Measurements from ENCODE around the gene C11orf97. TPM values are rescaled to one million over a fixed set of nuclear protein-coding genes. Genes with fewer than 3 reads are reported as not detected.
"Not testable (repeated sequence)": the region's sequence is repeated elsewhere in the genome, so short reads cannot be mapped to it uniquely, and the experiment has no call there.

C11orf97 gene
- total and polyA plus RNA-seq, 2 experiments from 2014 or later: not detected

DNA sequence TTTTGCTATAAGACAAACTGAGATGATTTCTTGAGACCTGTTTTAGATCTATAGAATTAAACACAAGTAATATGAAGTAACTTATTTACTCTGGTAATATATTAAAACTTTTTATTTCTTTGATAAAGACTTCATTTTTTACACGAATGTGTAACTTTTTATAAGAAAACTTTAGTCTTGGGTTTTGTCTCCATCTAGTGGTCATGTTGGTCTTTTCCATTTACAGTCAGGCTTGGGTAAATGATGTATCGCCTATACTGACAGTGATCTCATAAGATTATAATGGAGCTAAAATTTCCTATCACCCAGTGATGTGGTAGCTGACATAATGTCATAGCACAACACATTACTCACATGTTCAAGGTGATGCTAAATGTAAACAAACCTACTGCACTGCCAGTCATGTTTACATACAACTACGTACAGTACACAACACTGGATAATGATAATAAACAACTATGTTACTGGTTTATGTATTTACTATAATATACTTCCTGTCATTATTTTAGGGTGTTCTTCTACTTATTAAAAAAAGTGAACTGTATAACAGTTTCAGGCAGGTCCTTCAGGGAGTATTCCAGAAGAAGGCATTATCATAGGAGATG, 7.5 kb upstream of the C11orf97 start:
- Mint-ChIP-seq H3K4me3 (no peak overlapping the region), H3K9me3 (no peaks in the 10 kb centered on the region), H3K27me3 (ENCODE audit: insufficient read depth, low read depth, poor library complexity) (no peaks in the 10 kb centered on the region), H3K27ac (no peak overlapping the region), H3K36me3 (ENCODE audit: low read depth) (no peaks in the 10 kb centered on the region), H3K4me1 (no peaks in the 10 kb centered on the region)
- Histone ChIP-seq H3F3A (replicated peaks; ENCODE audit: low read depth) (no peaks in the 10 kb centered on the region), H3K4me3 (no peak overlapping the region), H3K4me1 (ENCODE audit: insufficient read depth) (no peaks in the 10 kb centered on the region), H2AFZ (no peak overlapping the region), H3K9me2 (ENCODE audit: insufficient read depth) (no peaks in the 10 kb centered on the region), H3K36me3 (ENCODE audit: insufficient read depth) (no peaks in the 10 kb centered on the region), H3K4me2 (no peak overlapping the region), H4K20me1 (replicated peaks; ENCODE audit: insufficient read depth) (no peaks in the 10 kb centered on the region), H3K27ac (ENCODE audit: low read depth) (no peak overlapping the region), H3K27me3 (ENCODE audit: insufficient read depth) (no peaks in the 10 kb centered on the region), H3K79me2 (replicated peaks; ENCODE audit: insufficient read depth) (no peaks in the 10 kb centered on the region)
- ATAC-seq (no peak), DNase-seq (ENCODE audit: low spot score) (peak; percentile 74)
- TF ChIP-seq EZH2 (IDR thresholded peaks at IDR 0.05; ENCODE audit: low read depth, unreplicated experiment) (no peak), STAT1 (IDR thresholded peaks at IDR 0.05; ENCODE audit: unreplicated experiment) (no peak), ZNF331 (CRISPR knock-in tag; IDR thresholded peaks at IDR 0.05; ENCODE audit: low read depth) (no peak)
- TF ChIP-seq, protein P1, sequence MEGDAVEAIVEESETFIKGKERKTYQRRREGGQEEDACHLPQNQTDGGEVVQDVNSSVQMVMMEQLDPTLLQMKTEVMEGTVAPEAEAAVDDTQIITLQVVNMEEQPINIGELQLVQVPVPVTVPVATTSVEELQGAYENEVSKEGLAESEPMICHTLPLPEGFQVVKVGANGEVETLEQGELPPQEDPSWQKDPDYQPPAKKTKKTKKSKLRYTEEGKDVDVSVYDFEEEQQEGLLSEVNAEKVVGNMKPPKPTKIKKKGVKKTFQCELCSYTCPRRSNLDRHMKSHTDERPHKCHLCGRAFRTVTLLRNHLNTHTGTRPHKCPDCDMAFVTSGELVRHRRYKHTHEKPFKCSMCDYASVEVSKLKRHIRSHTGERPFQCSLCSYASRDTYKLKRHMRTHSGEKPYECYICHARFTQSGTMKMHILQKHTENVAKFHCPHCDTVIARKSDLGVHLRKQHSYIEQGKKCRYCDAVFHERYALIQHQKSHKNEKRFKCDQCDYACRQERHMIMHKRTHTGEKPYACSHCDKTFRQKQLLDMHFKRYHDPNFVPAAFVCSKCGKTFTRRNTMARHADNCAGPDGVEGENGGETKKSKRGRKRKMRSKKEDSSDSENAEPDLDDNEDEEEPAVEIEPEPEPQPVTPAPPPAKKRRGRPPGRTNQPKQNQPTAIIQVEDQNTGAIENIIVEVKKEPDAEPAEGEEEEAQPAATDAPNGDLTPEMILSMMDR (conservative IDR thresholded peaks at IDR 0.05; ENCODE audit: low read depth in 2 of 2): peak; percentile 68 to 91

- not testable (repeated sequence) for DNase-seq (ENCODE audit: low spot score); H3K4me3 Mint-ChIP-seq; H3K27me3 Mint-ChIP-seq (ENCODE audit: insufficient read depth, low read depth, poor library complexity); H3K79me2 ChIP-seq (replicated peaks; ENCODE audit: insufficient read depth); H3K9me3 Mint-ChIP-seq; H3K4me1 ChIP-seq (ENCODE audit: insufficient read depth); H4K20me1 ChIP-seq (replicated peaks; ENCODE audit: insufficient read depth); H3K4me3 ChIP-seq; H3F3A ChIP-seq (replicated peaks; ENCODE audit: low read depth); H3K36me3 ChIP-seq (ENCODE audit: insufficient read depth); H3K27me3 ChIP-seq (ENCODE audit: insufficient read depth); H3K9me2 ChIP-seq (ENCODE audit: insufficient read depth); H3K4me2 ChIP-seq; H3K27ac Mint-ChIP-seq; H3K4me1 Mint-ChIP-seq; ATAC-seq; H3K27ac ChIP-seq (ENCODE audit: low read depth); H2AFZ ChIP-seq; H3K36me3 Mint-ChIP-seq (ENCODE audit: low read depth)
Measured at GRCh38 chr11:94506513-94506912, 5.7 kb upstream of the C11orf97 start.

DNA sequence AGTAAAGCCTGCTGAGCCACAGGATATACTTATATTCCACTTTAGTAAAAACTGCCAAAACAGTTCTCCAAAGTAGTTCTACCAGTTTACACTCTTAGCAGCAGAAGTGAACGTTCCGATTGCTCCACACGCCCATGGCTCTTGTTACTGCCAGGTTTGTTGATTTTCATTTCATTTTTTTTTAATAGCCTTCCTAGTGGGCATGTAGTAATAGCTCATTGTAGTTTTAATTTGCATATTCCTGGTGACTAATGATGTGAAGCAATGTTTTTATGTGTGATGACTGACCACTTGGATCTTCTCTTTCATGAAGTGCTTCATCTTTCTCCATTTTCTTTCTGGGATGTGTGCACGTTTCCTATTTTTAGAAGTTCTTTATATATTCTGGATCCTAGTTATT, 4.8 kb upstream of the C11orf97 start:
- Histone ChIP-seq H3K4me3 (no peak overlapping the region), H3F3A (replicated peaks; ENCODE audit: low read depth) (no peaks in the 10 kb centered on the region), H2AFZ (no peak overlapping the region), H4K20me1 (replicated peaks; ENCODE audit: insufficient read depth) (no peaks in the 10 kb centered on the region), H3K4me2 (no peak overlapping the region), H3K36me3 (ENCODE audit: insufficient read depth) (no peaks in the 10 kb centered on the region), H3K4me1 (ENCODE audit: insufficient read depth) (0 out of 2 replicates have a peak, but pooled peaks cover 4% of the 10 kb centered on the region), H3K9me2 (ENCODE audit: insufficient read depth) (no peaks in the 10 kb centered on the region), H3K27me3 (ENCODE audit: insufficient read depth) (peaks cover 11% of the 10 kb centered on the region; the same call in 1 of the 2 replicates), H3K79me2 (replicated peaks; ENCODE audit: insufficient read depth) (no peaks in the 10 kb centered on the region), H3K27ac (ENCODE audit: low read depth) (no peak overlapping the region)
- peaks cover 5% of the 10 kb centered on the region; the same call in 2 of the 3 replicates for H3K4me1 Mint-ChIP-seq
- H3K4me3 Mint-ChIP-seq: no peak overlapping the region
- ATAC-seq (no peak), DNase-seq (ENCODE audit: low spot score) (no peak)
- no peaks in the 10 kb centered on the region for H3K36me3 Mint-ChIP-seq (ENCODE audit: low read depth)
- H3K27ac Mint-ChIP-seq: no peak overlapping the region
- peaks cover 9% of the 10 kb centered on the region for H3K27me3 Mint-ChIP-seq (ENCODE audit: insufficient read depth, low read depth, poor library complexity)
- peaks cover 3% of the 10 kb centered on the region; the same call in 1 of the 3 replicates for H3K9me3 Mint-ChIP-seq
- TF ChIP-seq, protein P1 (conservative IDR thresholded peaks at IDR 0.05; ENCODE audit: low read depth in 2 of 2): no peak
- TF ChIP-seq, protein P2, sequence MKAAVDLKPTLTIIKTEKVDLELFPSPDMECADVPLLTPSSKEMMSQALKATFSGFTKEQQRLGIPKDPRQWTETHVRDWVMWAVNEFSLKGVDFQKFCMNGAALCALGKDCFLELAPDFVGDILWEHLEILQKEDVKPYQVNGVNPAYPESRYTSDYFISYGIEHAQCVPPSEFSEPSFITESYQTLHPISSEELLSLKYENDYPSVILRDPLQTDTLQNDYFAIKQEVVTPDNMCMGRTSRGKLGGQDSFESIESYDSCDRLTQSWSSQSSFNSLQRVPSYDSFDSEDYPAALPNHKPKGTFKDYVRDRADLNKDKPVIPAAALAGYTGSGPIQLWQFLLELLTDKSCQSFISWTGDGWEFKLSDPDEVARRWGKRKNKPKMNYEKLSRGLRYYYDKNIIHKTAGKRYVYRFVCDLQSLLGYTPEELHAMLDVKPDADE (IDR thresholded peaks at IDR 0.05): no peak
- TF ChIP-seq JUNB (IDR thresholded peaks at IDR 0.05; ENCODE audit: unreplicated experiment) (no peak), ZNF114 (CRISPR knock-in tag; IDR thresholded peaks at IDR 0.05) (no peak), NANOG (IDR thresholded peaks at IDR 0.05; ENCODE audit: borderline replicate concordance) (no peak), STAT1 (IDR thresholded peaks at IDR 0.05; ENCODE audit: unreplicated experiment) (no peak), ZNF331 (CRISPR knock-in tag; IDR thresholded peaks at IDR 0.05; ENCODE audit: low read depth) (no peak), CREB1 (CRISPR knock-in tag; IDR thresholded peaks at IDR 0.05; ENCODE audit: low read depth) (no peak)
- TF ChIP-seq, protein P3, sequence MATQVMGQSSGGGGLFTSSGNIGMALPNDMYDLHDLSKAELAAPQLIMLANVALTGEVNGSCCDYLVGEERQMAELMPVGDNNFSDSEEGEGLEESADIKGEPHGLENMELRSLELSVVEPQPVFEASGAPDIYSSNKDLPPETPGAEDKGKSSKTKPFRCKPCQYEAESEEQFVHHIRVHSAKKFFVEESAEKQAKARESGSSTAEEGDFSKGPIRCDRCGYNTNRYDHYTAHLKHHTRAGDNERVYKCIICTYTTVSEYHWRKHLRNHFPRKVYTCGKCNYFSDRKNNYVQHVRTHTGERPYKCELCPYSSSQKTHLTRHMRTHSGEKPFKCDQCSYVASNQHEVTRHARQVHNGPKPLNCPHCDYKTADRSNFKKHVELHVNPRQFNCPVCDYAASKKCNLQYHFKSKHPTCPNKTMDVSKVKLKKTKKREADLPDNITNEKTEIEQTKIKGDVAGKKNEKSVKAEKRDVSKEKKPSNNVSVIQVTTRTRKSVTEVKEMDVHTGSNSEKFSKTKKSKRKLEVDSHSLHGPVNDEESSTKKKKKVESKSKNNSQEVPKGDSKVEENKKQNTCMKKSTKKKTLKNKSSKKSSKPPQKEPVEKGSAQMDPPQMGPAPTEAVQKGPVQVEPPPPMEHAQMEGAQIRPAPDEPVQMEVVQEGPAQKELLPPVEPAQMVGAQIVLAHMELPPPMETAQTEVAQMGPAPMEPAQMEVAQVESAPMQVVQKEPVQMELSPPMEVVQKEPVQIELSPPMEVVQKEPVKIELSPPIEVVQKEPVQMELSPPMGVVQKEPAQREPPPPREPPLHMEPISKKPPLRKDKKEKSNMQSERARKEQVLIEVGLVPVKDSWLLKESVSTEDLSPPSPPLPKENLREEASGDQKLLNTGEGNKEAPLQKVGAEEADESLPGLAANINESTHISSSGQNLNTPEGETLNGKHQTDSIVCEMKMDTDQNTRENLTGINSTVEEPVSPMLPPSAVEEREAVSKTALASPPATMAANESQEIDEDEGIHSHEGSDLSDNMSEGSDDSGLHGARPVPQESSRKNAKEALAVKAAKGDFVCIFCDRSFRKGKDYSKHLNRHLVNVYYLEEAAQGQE (IDR thresholded peaks at IDR 0.05; ENCODE audit: unreplicated experiment): no peak

Measured in GM23338 (cell line).